GM19372 (cell line): ENCODE results near the gene FAM161A.

Experiments
- ATAC-seq: cut with Tn5 transposase; IDR thresholded peaks from one replicate; pipeline ENCODE4 v1.9.1; 2021; ENCODE audit warnings: mild to moderate bottlenecking, low read depth, moderate library complexity; ENCODE audit not compliant: unreplicated experiment

Gene FAM161A

DNA sequence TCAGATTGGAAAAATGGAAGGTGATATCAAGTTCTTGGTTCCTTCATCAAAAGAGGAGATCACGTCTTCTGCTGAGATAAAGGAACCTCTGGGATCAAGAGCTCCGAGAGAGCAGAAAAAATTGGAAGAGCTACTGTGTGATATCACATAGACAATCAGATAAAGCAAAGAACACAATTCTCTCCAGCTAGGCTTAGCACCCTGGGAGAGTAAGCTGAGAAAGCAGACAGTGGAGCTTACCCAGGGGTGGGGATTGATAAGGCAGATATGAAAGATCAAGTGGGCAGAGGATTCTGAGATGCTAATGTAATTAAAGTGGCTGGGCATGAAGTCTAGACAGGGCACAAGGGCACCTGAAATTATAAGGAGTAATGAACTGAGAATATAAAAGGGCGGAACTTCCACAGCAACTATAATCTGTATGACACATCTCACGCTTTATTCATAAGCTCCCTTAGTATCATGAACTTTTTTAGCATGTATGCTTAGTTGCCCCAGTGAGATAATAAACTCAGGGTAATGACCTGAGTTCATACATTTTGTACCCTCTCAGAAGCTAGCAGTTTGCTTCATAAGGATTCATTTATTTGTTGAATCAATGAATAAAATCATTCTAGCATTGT, 65.8 kb downstream of the FAM161A start:
- ATAC-seq, result no peak

DNA sequence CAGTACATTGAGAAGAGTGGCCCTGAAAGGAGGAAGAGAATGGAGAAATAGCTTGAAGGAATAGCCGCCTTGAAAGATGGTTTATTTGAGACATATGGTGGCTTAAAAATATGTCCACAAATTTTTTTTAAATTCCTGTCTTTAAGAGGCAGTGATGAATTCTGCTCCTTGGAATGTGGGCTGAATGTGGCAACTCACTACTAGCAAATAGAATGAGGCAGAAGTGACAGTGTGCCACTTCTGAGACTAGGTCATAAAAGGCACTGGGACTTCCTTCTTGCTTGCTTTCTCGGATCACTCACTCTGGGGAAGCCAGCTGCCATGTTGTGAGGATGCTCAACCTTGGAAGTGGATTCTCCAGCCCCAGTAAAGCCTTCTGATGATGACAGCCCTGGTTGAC, 67.0 kb downstream of the FAM161A start:
- no peak for ATAC-seq

DNA sequence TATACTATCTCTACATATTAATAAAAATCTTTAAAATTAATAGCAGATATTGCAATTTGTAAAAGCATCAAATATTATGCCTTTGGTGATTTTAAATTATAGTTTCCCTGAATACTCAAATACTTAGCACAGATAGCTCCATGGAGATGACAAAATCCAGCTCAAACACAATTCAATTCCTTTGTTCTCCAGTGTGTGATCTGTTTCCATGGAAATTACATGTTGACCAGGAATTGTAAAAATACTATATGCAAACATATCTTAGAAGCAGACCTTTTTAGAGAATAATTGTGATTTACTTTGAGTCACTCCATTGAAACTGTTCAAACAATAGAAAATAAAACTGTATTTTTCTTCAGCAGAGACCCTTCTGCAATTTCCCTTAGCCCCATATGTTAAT, 68.3 kb downstream of the FAM161A start:
- no peak for ATAC-seq

DNA sequence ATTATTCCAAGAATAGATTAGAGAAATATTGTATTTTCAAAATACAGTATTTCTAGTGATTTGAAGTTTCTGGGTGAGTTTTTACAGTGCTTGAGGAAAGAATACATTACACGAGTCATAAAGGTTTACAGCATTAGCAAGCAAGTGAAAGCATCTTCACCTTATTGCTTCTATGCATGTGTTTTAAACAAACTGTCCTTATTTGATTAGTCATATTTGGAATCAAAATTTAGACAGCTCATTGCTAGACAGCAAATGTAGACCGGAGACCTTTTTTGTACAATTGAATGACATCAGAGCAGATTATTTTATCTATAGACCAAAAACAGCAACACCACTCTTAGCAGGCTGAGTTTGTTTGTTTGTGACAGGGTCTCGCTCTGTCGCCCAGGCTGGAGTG, 69.2 kb downstream of the FAM161A start:
- no peak for ATAC-seq

DNA sequence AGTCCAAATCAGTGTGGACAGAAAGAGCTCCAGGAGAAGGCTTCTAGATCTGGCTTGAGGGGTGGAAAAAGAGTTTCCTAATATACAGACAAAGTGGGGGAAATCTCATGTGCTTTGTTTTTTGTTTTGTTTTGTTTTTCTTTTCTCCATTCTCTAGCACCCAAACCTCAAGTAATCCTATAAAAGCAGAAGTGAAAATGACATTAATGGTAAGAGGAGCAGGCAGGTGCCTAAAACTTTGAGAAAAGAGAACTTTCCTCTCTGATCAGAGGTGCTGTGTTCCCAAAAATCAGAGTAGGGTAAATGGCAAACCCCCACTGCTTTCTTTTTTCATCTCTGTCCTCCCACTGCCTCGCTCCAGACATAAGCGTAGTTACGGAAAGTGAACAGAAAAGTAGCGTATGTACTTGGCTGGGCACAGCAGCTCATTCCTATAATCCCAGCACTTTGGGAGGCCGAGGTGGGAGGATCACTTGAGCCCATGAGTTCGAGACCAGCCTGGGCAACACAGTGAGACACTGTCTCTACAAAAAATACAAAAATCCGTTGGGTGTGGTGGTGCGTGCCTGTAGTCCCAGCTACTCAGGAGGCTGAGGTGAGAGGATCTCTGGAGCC, 77.8 kb downstream of the FAM161A start:
- no peak for ATAC-seq
